GM21529 (cell line): ENCODE measurements around the gene MXRA8.
"Not testable (repeated sequence)": the region's sequence is repeated elsewhere in the genome, so short reads cannot be mapped to it uniquely, and the experiment has no call there.

Experiments
- ATAC-seq: cut with Tn5 transposase; IDR thresholded peaks from one replicate; pipeline ENCODE4 v1.9.1; 2021; ENCODE audit not compliant: unreplicated experiment

MXRA8 gene

GRCh38 chr1:1393014-1393413 is 34.7 kb upstream of the MXRA8 start:
- ATAC-seq = no peak

GRCh38 chr1:1391225-1391624 is 32.9 kb upstream of the MXRA8 start:
- ATAC-seq = no peak

- ATAC-seq = no peak
These were observed 32.3 kb upstream of the MXRA8 start for GRCh38 chr1:1390675-1391074.

GRCh38 chr1:1388078-1388472 is 29.7 kb upstream of the MXRA8 start:
- no peak for ATAC-seq

- no peak for ATAC-seq
These were observed 29.0 kb upstream of the MXRA8 start for GRCh38 chr1:1387098-1388077.

- no peak for ATAC-seq
These were observed 27.6 kb upstream of the MXRA8 start for GRCh38 chr1:1385931-1386330.

- ATAC-seq = not testable (repeated sequence)
These were observed 27.0 kb upstream of the MXRA8 start for GRCh38 chr1:1385339-1385738.

- no peak for ATAC-seq
These were observed 22.9 kb upstream of the MXRA8 start for GRCh38 chr1:1381294-1381693.

GRCh38 chr1:1380860-1381259 is 22.5 kb upstream of the MXRA8 start:
- no peak for ATAC-seq

GRCh38 chr1:1377540-1378205 is 19.3 kb upstream of the MXRA8 start:
- no peak for ATAC-seq

- ATAC-seq = no peak
These were observed 18.3 kb upstream of the MXRA8 start for GRCh38 chr1:1376551-1377226.

- peak; percentile 83 for ATAC-seq
These were observed 16.7 kb upstream of the MXRA8 start, which contains the start of gene AURKAIP1 for GRCh38 chr1:1374929-1375662. TSS of gene AURKAIP1 (minus strand) at chr1:1375207. CDS start at chr1:1374756, 451 bp downstream.

- peak; percentile 6 for ATAC-seq
These were observed 16.2 kb upstream of the MXRA8 start for GRCh38 chr1:1374589-1374928.

GRCh38 chr1:1373815-1374588 is 15.6 kb upstream of the MXRA8 start:
- no peak for ATAC-seq

GRCh38 chr1:1373051-1373814 is 14.9 kb upstream of the MXRA8 start:
- no peak for ATAC-seq

- ATAC-seq = no peak
These were observed 13.7 kb upstream of the MXRA8 start for GRCh38 chr1:1371746-1372711.

- no peak for ATAC-seq
These were observed 13.0 kb upstream of the MXRA8 start for GRCh38 chr1:1371364-1371745.

GRCh38 chr1:1370771-1371300 is 12.5 kb upstream of the MXRA8 start:
- no peak for ATAC-seq
